Measurements from ENCODE around the gene DKK1.

DNA sequence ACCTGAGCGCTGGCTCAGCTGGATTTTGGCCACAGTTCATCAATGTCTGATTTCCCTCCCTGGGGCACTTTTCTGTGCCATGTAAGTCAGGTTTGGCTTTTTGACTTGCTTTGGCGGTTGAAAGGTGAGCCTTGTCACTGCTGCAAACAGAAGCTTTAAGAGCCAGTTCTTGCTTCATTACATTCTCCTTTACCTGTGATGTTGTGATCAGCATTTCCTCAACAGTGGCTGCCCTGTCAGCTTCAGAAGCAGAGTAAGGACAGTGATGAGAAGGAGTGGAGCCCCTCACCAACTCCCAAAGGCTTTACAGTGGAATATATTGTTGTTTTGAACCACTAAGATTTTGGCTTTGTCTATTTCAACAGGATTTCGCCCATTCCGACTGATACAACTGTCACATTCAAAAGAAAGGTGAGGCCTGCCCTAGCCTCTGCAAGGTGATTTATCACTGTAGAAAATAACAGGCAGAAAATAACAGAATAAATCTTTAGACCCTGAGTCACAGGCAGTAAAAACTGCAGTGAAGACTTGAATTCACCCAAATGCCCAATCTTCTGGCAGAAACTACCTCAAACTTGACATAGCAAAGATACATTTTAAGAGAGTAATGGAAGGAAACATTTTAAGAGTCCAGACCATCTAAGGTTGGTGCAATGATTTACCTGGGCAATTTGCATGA is 13.3 kb upstream of the DKK1 start:
- TF ChIP-seq, protein P1, sequence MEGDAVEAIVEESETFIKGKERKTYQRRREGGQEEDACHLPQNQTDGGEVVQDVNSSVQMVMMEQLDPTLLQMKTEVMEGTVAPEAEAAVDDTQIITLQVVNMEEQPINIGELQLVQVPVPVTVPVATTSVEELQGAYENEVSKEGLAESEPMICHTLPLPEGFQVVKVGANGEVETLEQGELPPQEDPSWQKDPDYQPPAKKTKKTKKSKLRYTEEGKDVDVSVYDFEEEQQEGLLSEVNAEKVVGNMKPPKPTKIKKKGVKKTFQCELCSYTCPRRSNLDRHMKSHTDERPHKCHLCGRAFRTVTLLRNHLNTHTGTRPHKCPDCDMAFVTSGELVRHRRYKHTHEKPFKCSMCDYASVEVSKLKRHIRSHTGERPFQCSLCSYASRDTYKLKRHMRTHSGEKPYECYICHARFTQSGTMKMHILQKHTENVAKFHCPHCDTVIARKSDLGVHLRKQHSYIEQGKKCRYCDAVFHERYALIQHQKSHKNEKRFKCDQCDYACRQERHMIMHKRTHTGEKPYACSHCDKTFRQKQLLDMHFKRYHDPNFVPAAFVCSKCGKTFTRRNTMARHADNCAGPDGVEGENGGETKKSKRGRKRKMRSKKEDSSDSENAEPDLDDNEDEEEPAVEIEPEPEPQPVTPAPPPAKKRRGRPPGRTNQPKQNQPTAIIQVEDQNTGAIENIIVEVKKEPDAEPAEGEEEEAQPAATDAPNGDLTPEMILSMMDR (IDR thresholded peaks at IDR 0.05): no peak
- TF ChIP-seq POLR2A (IDR thresholded peaks at IDR 0.05): no peak

All from tibial nerve (tissue), 3 donors.